Measurements from ENCODE around the gene NPPB. TPM values are rescaled to one million over a fixed set of nuclear protein-coding genes. Genes with fewer than 3 reads are reported as not detected.

The NPPB gene
- total RNA-seq, 2 donors from 2014 or later, result not detected

Other genes with a start within 250 kb of the NPPB start
- 1 to 10 TPM in 1 of 2 donors, under 1 TPM in 1; 0.55 to 1.4 TPM for gene FBXO2, start 204.5 kb downstream of the NPPB start, total RNA-seq
- 1 to 10 TPM; 4.0 to 8.1 TPM for gene FBXO44, start 204.1 kb downstream of the NPPB start, total RNA-seq
- 1 to 10 TPM; 6.8 to 8.1 TPM for gene FBXO6, start 194.7 kb downstream of the NPPB start, total RNA-seq
- 1 to 10 TPM; 7.0 to 7.4 TPM for gene MAD2L2, start 177.8 kb downstream of the NPPB start, total RNA-seq
- gene DRAXIN, start 167.2 kb downstream of the NPPB start, total RNA-seq, result under 1 TPM; 0.06 to 0.11 TPM
- gene AGTRAP, start 122.8 kb downstream of the NPPB start, total RNA-seq, result 10 to 100 TPM; 12.3 to 16.7 TPM
- not detected for gene C1orf167, start 96.8 kb downstream of the NPPB start, total RNA-seq
- gene MTHFR, start 53.0 kb downstream of the NPPB start, total RNA-seq, result 10 to 100 TPM; 44.8 to 48.2 TPM
- gene CLCN6, start 52.8 kb downstream of the NPPB start, total RNA-seq, result 10 to 100 TPM; 14.6 to 20.4 TPM
- not detected for gene NPPA, start 11.2 kb downstream of the NPPB start, total RNA-seq
- 100 to 1,000 TPM; 105 to 120 TPM for gene KIAA2013, start 67.5 kb upstream of the NPPB start, total RNA-seq
- 10 to 100 TPM; 36.4 to 49.8 TPM for gene PLOD1, start 75.8 kb upstream of the NPPB start, total RNA-seq
- gene MFN2, start 121.5 kb upstream of the NPPB start, total RNA-seq, result 10 to 100 TPM; 93.9 to 99.6 TPM
- 10 to 100 TPM; 16.2 to 22.9 TPM for gene MIIP, start 160.6 kb upstream of the NPPB start, total RNA-seq
- gene TNFRSF8, start 204.4 kb upstream of the NPPB start, total RNA-seq, result under 1 TPM; 0.15 to 0.25 TPM